ENCODE data around the gene CELF4. TPM values are rescaled to one million over a fixed set of nuclear protein-coding genes. Genes with fewer than 3 reads are reported as not detected.

Gene CELF4
- total and polyA plus RNA-seq, 2 of the 4 experiments (the other 2 are of a cell fraction) = not detected

- no peak for DNase-seq
- Histone ChIP-seq H3K9ac (ENCODE audit: low read depth, low read length) (no peak overlapping the region), H2BK5ac (ENCODE audit: low read depth, low read length, poor library complexity, severe bottlenecking) (no peak overlapping the region), H4K20me1 (ENCODE audit: insufficient read depth, low read length) (no peaks in the 10 kb centered on the region), H2AK5ac (ENCODE audit: low read depth, low read length) (no peak overlapping the region), H3K9me3 (ENCODE audit: control insufficient read depth, insufficient read depth, low read length) (no peaks in the 10 kb centered on the region), H3K4me2 (ENCODE audit: low read depth, low read length) (no peak overlapping the region), H2AFZ (replicated peaks; ENCODE audit: low read length, poor library complexity) (no peak overlapping the region), H2BK120ac (ENCODE audit: low read depth, low read length) (no peak overlapping the region), H3K27me3 (ENCODE audit: control insufficient read depth, insufficient read depth, low read length) (peaks cover 25% of the 10 kb centered on the region), H3K14ac (replicated peaks; ENCODE audit: low read depth, low read length) (no peak overlapping the region), H3K4me1 (ENCODE audit: control insufficient read depth, insufficient read depth, low read length) (no peaks in the 10 kb centered on the region), H3K79me1 (ENCODE audit: low read depth in 1 of 2, low read length in 2 of 2) (no peaks in the 10 kb centered on the region), H3K36me3 (ENCODE audit: control insufficient read depth, insufficient read depth, low read length) (no peaks in the 10 kb centered on the region), H2BK20ac (ENCODE audit: low read depth, low read length) (no peak overlapping the region), H4K8ac (ENCODE audit: low read depth in 2 of 2, low read length in 2 of 2) (no peak overlapping the region), H4K91ac (ENCODE audit: insufficient read depth, low read depth, low read length) (no peak overlapping the region), H3K23ac (ENCODE audit: low read depth, low read length) (no peak overlapping the region), H4K5ac (ENCODE audit: low read depth, low read length) (no peak overlapping the region), H3K4me3 (ENCODE audit: insufficient read depth, low read depth, low read length) (no peak overlapping the region), H3K56ac (ENCODE audit: extremely low read depth, insufficient read depth, low read length) (no peak overlapping the region), H3K27ac (ENCODE audit: insufficient read depth, low read length) (no peak overlapping the region), H3K18ac (ENCODE audit: low read depth, low read length) (no peak overlapping the region), H2AK9ac (replicated peaks; ENCODE audit: low read depth, low read length, poor library complexity) (no peak overlapping the region), H3K9me1 (ENCODE audit: insufficient read depth, low read length) (no peaks in the 10 kb centered on the region), H3K4ac (ENCODE audit: low read depth, low read length) (no peak overlapping the region), H2BK15ac (ENCODE audit: low read depth, low read length) (no peak overlapping the region)
- intact Hi-C loops (cut with micrococcal nuclease) (no loop called here), dilution Hi-C loops (cut with HindIII; ENCODE audit: low sequenced_read_pairs, unreplicated experiment) (no loop called here), in situ Hi-C loops (cut with MboI; ENCODE audit: low sequenced_read_pairs) (no loop called here)
- POLR2A ChIA-PET (ENCODE audit: unreplicated experiment) = no interaction called here
- CTCF ChIA-PET = no interaction called here
- no CpG with 5 or more reads among the region's 3 CpGs for WGBS, 2 experiments (ENCODE audit: extremely low coverage in 2 of 2, insufficient read length in 1 of 2)
- no TSS peak for BruUV-seq (replicated peaks)
- ATAC-seq (ENCODE audit: low read depth) = no peak
- no peak for TF ChIP-seq CEBPB (IDR thresholded peaks at IDR 0.05; ENCODE audit: low read depth, low read length)
- TF ChIP-seq ELK1 (IDR thresholded peaks at IDR 0.05; ENCODE audit: borderline replicate concordance, low read depth, low read length) = no peak
- no peak for TF ChIP-seq MAFK (IDR thresholded peaks at IDR 0.05; ENCODE audit: low read depth, low read length)
- TF ChIP-seq CTCF (conservative IDR thresholded peaks at IDR 0.05; ENCODE audit: low read depth, low read length) = no peak
- TF ChIP-seq MXI1 (IDR thresholded peaks at IDR 0.05; ENCODE audit: borderline replicate concordance, low read depth, low read length) = no peak
- no peak for TF ChIP-seq NFE2L2 (IDR thresholded peaks at IDR 0.05; ENCODE audit: low read depth, low read length)
- no peak for TF ChIP-seq CHD1 (IDR thresholded peaks at IDR 0.05; ENCODE audit: low read depth, low read length)
- TF ChIP-seq FOS (IDR thresholded peaks at IDR 0.05; ENCODE audit: low read depth, low read length) = no peak
- TF ChIP-seq BHLHE40 (IDR thresholded peaks at IDR 0.05; ENCODE audit: low read depth, low read length) = no peak
- no peak for TF ChIP-seq RFX5 (IDR thresholded peaks at IDR 0.05; ENCODE audit: low read depth, low read length)
- no peak for TF ChIP-seq RCOR1 (IDR thresholded peaks at IDR 0.05; ENCODE audit: insufficient replicate concordance, low read length)
- TF ChIP-seq MAZ (IDR thresholded peaks at IDR 0.05; ENCODE audit: borderline replicate concordance, low read depth, low read length) = no peak
- no peak for TF ChIP-seq POLR2A (IDR thresholded peaks at IDR 0.05; ENCODE audit: low read depth, low read length)
- TF ChIP-seq SMC3 (IDR thresholded peaks at IDR 0.05; ENCODE audit: low read depth, low read length) = no peak
- no peak for TF ChIP-seq USF2 (IDR thresholded peaks at IDR 0.05; ENCODE audit: low read depth, low read length)
Observed at GRCh38 chr18:37520508-37520907, 45.1 kb downstream of the CELF4 start.
